ENCODE results near the gene AP2M1. TPM values are rescaled to one million over a fixed set of nuclear protein-coding genes. Genes with fewer than 3 reads are reported as not detected.

AP2M1 gene
- polyA plus RNA-seq, 1 donor from 2014 or later: 551 TPM

DNA sequence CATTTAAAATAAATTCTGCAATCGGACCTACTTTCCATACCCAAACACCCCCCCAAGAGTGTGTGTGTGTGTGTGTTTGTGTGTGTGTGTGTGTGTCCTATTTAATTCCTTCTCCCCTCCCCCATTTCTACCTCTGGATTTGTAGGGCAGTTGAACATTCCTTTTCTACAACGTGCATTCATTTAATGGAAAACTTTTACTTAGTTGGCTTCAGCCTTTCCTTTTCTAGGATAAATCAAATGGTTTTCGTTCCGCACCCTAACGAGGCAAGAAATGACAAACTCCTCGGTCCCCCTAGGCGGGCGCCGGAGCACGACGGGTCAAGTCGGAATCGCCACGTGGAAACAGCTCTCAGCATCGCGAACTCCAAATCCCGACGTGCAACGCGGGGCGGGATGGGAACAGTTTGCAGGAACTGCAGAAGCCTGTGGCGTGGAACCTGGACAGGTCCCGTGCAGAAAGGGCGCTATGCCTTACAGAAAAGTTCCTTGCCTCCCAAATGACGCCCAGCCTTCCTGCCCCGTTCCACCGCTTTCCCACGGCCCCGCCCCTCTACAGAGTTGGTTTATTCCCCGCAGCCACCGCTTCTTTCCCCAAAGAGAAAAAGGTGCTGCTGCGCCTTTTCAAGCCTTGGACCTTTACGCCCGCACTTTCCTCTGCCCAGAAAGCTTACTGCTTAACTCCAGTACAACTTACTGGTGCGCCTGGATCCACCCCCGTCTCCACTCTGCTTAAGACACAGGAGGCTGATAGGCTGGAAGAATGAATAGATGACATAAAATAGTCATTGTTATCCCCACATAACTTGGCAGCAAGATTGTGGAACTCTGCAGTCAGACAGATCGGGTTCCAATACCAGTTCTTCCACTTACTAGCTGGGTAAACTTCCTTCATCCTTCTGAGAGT, 40.6 kb upstream of the AP2M1 start:
- TF ChIP-seq MXI1 (conservative IDR thresholded peaks at IDR 0.05; ENCODE audit: poor library complexity, severe bottlenecking): peak; percentile 94
- TF ChIP-seq, protein P1, sequence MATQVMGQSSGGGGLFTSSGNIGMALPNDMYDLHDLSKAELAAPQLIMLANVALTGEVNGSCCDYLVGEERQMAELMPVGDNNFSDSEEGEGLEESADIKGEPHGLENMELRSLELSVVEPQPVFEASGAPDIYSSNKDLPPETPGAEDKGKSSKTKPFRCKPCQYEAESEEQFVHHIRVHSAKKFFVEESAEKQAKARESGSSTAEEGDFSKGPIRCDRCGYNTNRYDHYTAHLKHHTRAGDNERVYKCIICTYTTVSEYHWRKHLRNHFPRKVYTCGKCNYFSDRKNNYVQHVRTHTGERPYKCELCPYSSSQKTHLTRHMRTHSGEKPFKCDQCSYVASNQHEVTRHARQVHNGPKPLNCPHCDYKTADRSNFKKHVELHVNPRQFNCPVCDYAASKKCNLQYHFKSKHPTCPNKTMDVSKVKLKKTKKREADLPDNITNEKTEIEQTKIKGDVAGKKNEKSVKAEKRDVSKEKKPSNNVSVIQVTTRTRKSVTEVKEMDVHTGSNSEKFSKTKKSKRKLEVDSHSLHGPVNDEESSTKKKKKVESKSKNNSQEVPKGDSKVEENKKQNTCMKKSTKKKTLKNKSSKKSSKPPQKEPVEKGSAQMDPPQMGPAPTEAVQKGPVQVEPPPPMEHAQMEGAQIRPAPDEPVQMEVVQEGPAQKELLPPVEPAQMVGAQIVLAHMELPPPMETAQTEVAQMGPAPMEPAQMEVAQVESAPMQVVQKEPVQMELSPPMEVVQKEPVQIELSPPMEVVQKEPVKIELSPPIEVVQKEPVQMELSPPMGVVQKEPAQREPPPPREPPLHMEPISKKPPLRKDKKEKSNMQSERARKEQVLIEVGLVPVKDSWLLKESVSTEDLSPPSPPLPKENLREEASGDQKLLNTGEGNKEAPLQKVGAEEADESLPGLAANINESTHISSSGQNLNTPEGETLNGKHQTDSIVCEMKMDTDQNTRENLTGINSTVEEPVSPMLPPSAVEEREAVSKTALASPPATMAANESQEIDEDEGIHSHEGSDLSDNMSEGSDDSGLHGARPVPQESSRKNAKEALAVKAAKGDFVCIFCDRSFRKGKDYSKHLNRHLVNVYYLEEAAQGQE (IDR thresholded peaks at IDR 0.05; ENCODE audit: borderline replicate concordance): no peak
- Histone ChIP-seq H3K9ac (ENCODE audit: low read length) (peak overlapping the region; percentile 81), H3K27ac (ENCODE audit: low read length) (peak overlapping the region; percentile 79)

DNA sequence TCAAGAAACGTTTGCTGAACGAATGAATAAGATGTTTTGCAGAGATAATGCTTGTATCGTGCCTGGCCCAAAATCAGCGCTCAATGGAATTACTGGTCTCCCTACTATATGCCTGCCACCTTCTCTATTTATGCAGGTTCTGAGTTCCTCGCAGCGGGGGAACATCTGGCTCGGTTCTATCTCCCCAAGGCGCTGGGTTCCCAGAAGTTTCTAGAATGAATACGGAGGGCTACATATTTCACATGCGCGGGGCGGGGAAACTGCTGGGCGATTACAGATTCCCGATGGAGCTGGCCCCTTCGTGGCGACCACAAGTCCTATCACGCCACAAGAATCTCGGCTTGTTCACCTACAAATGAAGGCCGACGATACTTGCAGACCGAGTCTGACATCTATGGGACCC, 39.9 kb upstream of the AP2M1 start:
- Histone ChIP-seq H3K27me3 (ENCODE audit: insufficient read depth, low read depth, low read length) (no peaks in the 10 kb centered on the region), H3K9ac (ENCODE audit: low read length) (peak overlapping the region; percentile 81), H3K27ac (ENCODE audit: low read length) (peak overlapping the region; percentile 79), H3K9me2 (ENCODE audit: insufficient read depth, low read length) (no peaks in the 10 kb centered on the region), H3K36me3 (ENCODE audit: insufficient read depth, low read length) (no peaks in the 10 kb centered on the region), H2AFZ (ENCODE audit: low read depth, low read length) (peak overlapping the region; percentile 58), H3F3A (ENCODE audit: insufficient read depth, low read length, poor library complexity, severe bottlenecking) (peaks cover 3% of the 10 kb centered on the region), H3K79me2 (replicated peaks; ENCODE audit: insufficient read depth, low read length) (peaks cover 24% of the 10 kb centered on the region), H3K4me2 (ENCODE audit: low read length) (peak overlapping the region; percentile 97), H3K9me3 (ENCODE audit: low read length) (no peaks in the 10 kb centered on the region), H3K4me3 (ENCODE audit: low read length) (peak overlapping the region; percentile 75), H4K20me1 (ENCODE audit: insufficient read depth) (no peaks in the 10 kb centered on the region)
- TF ChIP-seq, protein P2, sequence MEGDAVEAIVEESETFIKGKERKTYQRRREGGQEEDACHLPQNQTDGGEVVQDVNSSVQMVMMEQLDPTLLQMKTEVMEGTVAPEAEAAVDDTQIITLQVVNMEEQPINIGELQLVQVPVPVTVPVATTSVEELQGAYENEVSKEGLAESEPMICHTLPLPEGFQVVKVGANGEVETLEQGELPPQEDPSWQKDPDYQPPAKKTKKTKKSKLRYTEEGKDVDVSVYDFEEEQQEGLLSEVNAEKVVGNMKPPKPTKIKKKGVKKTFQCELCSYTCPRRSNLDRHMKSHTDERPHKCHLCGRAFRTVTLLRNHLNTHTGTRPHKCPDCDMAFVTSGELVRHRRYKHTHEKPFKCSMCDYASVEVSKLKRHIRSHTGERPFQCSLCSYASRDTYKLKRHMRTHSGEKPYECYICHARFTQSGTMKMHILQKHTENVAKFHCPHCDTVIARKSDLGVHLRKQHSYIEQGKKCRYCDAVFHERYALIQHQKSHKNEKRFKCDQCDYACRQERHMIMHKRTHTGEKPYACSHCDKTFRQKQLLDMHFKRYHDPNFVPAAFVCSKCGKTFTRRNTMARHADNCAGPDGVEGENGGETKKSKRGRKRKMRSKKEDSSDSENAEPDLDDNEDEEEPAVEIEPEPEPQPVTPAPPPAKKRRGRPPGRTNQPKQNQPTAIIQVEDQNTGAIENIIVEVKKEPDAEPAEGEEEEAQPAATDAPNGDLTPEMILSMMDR (IDR thresholded peaks at IDR 0.05; ENCODE audit: poor library complexity, severe bottlenecking): no peak
- no peak for TF ChIP-seq MXI1 (conservative IDR thresholded peaks at IDR 0.05; ENCODE audit: poor library complexity, severe bottlenecking)

More for the DNA sequence above, 40.6 kb upstream of the AP2M1 start:
- peak overlapping the region; percentile 97 for H3K4me2 ChIP-seq (ENCODE audit: low read length)
- no peaks in the 10 kb centered on the region for H3K9me2 ChIP-seq (ENCODE audit: insufficient read depth, low read length)
- no peaks in the 10 kb centered on the region for H3K9me3 ChIP-seq (ENCODE audit: low read length)
- H2AFZ ChIP-seq (ENCODE audit: low read depth, low read length): peak overlapping the region; percentile 58
- peaks cover 3% of the 10 kb centered on the region for H3F3A ChIP-seq (ENCODE audit: insufficient read depth, low read length, poor library complexity, severe bottlenecking)
- no peaks in the 10 kb centered on the region for H3K27me3 ChIP-seq (ENCODE audit: insufficient read depth, low read depth, low read length)
- H3K79me2 ChIP-seq (replicated peaks; ENCODE audit: insufficient read depth, low read length): peaks cover 24% of the 10 kb centered on the region
- peak overlapping the region; percentile 75 for H3K4me3 ChIP-seq (ENCODE audit: low read length)
- no peaks in the 10 kb centered on the region for H4K20me1 ChIP-seq (ENCODE audit: insufficient read depth)
- no peaks in the 10 kb centered on the region for H3K36me3 ChIP-seq (ENCODE audit: insufficient read depth, low read length)

DNA sequence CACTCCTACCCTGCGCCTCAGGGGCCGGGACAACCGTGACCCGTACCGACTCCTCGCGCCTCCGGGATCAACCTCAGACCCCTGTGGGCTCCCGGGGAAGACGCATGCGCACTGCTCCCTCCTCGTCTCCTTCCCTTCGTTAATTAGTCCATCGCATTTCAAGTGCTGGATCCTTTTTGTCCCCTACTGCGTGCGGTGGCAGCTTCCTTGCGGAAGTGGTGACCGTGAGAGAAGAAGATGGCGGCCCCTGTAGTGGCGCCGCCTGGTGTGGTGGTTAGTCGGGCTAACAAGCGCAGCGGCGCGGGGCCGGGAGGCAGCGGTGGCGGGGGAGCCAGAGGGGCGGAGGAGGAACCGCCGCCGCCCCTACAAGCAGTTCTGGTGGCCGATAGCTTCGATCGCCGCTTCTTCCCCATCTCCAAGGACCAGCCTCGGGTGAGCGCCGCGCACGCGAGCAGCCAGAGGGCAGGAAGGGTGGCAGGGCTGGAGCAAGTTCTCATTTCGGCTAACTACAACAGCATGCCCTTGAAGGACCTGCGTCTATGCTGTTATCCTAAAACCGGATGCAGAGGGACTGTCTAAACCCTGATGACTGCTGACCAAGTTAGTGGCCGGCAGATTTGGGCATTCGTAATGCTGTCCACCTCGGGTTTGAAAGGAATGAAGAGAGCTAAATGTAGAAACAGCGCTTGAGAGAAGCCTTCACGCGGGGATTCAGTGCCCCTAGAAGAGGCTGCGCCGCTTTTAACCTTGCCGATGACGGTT, 39.3 kb upstream of the AP2M1 start, which contains the start of gene EIF2B5:
Gene EIF2B5 (plus strand): TSS at position 210 of the 762 bp plus-strand sequence. CDS start 28 bp downstream, at position 238.
- Histone ChIP-seq H3F3A (ENCODE audit: insufficient read depth, low read length, poor library complexity, severe bottlenecking) (peaks cover 3% of the 10 kb centered on the region), H3K9ac (ENCODE audit: low read length) (peak within 1 kb of the TSS; percentile 81), H2AFZ (ENCODE audit: low read depth, low read length) (peak within 1 kb of the TSS; percentile 58), H3K9me3 (ENCODE audit: low read length) (no peaks in the 10 kb centered on the region), H3K27ac (ENCODE audit: low read length) (peak within 1 kb of the TSS; percentile 79), H3K4me3 (ENCODE audit: low read length) (peak within 1 kb of the TSS; percentile 75), H3K9me2 (ENCODE audit: insufficient read depth, low read length) (no peaks in the 10 kb centered on the region), H3K36me3 (ENCODE audit: insufficient read depth, low read length) (no peaks in the 10 kb centered on the region), H3K4me2 (ENCODE audit: low read length) (peak within 1 kb of the TSS; percentile 97), H3K79me2 (replicated peaks; ENCODE audit: insufficient read depth, low read length) (peaks cover 24% of the 10 kb centered on the region), H4K20me1 (ENCODE audit: insufficient read depth) (no peaks in the 10 kb centered on the region), H3K27me3 (ENCODE audit: insufficient read depth, low read depth, low read length) (no peaks in the 10 kb centered on the region)
- peak; percentile 39 for TF ChIP-seq EP300 (conservative IDR thresholded peaks at IDR 0.05; ENCODE audit: poor library complexity, severe bottlenecking)
- peak; percentile 71 for TF ChIP-seq SMC3 (conservative IDR thresholded peaks at IDR 0.05; ENCODE audit: poor library complexity)
- peak; percentile 80 for TF ChIP-seq POLR2AphosphoS5 (IDR thresholded peaks at IDR 0.05)
- TF ChIP-seq TAF1 (IDR thresholded peaks at IDR 0.05; ENCODE audit: low read depth): peak; percentile 88
- TF ChIP-seq EZH2 (IDR thresholded peaks at IDR 0.05; ENCODE audit: borderline replicate concordance, insufficient read depth, low read length, poor library complexity, severe bottlenecking): no peak
- TF ChIP-seq RAD21 (conservative IDR thresholded peaks at IDR 0.05): peak; percentile 52
- TF ChIP-seq, protein P1 (IDR thresholded peaks at IDR 0.05; ENCODE audit: borderline replicate concordance): peak; percentile 70
- peak; percentile 96 for TF ChIP-seq MXI1 (conservative IDR thresholded peaks at IDR 0.05; ENCODE audit: poor library complexity, severe bottlenecking)
